Fibroblast of mammary gland (primary cell): Measurements from ENCODE around the gene PRTN3.
A peak's percentile ranks its signal among the peaks of the same experiment; 100 is the strongest.

Experiments used
- DNase-seq: peaks from one replicate; pipeline ENCODE4 v3.0.0-alpha.2; 2010; ENCODE audit warnings: low read depth
- H3K4me3 ChIP-seq: 2 replicates; pipeline ENCODE4 v1.5.1; 2011; ENCODE audit warnings: low read depth, mild to moderate bottlenecking, low read length, moderate library complexity; ENCODE audit not compliant: control insufficient read depth
- CTCF ChIP-seq: conservative IDR thresholded peaks from 2 replicates; pipeline ENCODE4 v1.5.1; 2011; ENCODE audit warnings: low read depth, low read length, inconsistent platforms; ENCODE audit not compliant: control insufficient read depth, insufficient read depth

The PRTN3 gene

GRCh38 chr19:884420-885211, 43.8 kb downstream of the PRTN3 start:
- no peak overlapping the region for H3K4me3 ChIP-seq
- no peak for TF ChIP-seq CTCF
- DNase-seq = no peak

DNA sequence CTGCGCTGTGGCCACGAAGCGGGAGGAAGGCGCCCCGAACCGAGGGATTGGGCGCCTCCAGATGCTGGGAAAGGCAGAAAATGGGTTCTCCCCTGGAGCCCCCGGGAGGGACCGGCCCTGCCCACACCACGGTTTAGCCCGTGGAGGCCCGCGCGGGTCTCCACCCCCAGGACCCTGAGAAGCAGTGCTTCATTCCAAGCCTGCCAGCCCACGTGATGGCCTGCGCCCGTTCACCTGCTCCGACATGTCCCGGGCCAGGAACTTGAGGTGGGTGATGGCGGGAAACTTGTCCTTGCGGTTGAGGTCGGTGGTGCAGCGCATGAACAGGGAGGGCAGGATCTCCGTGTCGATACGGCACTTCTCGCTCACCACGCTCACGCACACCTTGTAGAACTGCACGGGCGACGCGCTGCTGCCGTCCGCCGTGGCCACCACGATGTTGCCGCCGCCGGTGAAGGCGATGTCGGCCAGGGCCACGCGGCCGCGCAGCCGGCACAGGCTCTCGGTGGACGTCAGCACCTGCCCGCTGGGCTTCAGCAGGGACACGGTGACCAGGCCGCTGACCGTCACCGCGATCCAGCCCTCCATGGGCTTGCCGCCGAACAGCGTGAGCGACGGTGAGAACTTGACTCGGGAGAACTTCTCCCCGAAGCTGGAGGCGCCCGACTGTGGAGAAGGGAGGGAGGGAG, 44.9 kb downstream of the PRTN3 start:
- no peak for DNase-seq
- no peak for TF ChIP-seq CTCF
- H3K4me3 ChIP-seq = no peak overlapping the region

GRCh38 chr19:887072-887471, 46.3 kb downstream of the PRTN3 start:
- peak; percentile 70 for DNase-seq
- H3K4me3 ChIP-seq = no peak overlapping the region
- TF ChIP-seq CTCF = no peak

- no peak overlapping the region for H3K4me3 ChIP-seq
- no peak for DNase-seq
- TF ChIP-seq CTCF = no peak
Measured at GRCh38 chr19:887599-887998, 46.8 kb downstream of the PRTN3 start.

- no peak for TF ChIP-seq CTCF
- no peak for DNase-seq
- no peak overlapping the region for H3K4me3 ChIP-seq
Measured at GRCh38 chr19:888581-889385, 48.0 kb downstream of the PRTN3 start.

DNA sequence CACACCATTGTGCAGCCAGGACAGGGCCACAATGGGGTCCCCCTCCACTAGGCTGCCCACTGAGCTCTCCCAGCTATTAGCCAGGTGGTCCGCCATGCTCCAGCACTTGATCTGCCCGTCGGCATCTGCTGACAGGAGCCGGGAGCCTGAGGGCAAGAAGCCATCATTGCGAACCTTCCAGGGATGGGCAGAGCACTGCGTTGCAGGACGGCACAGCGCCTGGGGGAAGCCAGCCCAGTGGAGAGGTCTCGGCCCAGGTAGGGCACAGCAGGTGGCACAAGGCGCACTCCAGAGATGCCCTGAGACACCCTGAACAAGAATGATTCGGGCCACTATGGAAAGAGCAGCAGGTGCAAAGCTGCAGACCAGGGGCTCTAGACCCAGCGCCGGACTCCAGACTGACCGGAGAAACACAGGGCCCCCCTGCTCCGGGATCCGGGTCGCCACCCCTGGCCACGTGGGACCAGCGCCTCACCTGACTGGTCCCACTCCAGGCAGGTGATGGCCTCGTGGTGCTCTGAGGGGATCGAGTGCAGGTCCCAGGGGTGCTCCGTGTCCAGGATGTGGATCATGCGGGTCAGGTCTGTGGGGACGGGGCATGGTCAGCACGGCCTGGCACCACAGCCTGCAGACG, 49.0 kb downstream of the PRTN3 start:
- no peak for DNase-seq
- no peak overlapping the region for H3K4me3 ChIP-seq
- no peak for TF ChIP-seq CTCF
